GM21529 (cell line): ENCODE data around the gene LMO1.

ENCODE experiments used
- ATAC-seq: cut with Tn5 transposase; IDR thresholded peaks from one replicate; pipeline ENCODE4 v1.9.1; 2021; ENCODE audit not compliant: unreplicated experiment

The LMO1 gene

GRCh38 chr11:8266246-8267241 is 2.9 kb upstream of the LMO1 start:
- ATAC-seq: no peak

- no peak for ATAC-seq
Observed at GRCh38 chr11:8265681-8266241, 2.1 kb upstream of the LMO1 start.

DNA sequence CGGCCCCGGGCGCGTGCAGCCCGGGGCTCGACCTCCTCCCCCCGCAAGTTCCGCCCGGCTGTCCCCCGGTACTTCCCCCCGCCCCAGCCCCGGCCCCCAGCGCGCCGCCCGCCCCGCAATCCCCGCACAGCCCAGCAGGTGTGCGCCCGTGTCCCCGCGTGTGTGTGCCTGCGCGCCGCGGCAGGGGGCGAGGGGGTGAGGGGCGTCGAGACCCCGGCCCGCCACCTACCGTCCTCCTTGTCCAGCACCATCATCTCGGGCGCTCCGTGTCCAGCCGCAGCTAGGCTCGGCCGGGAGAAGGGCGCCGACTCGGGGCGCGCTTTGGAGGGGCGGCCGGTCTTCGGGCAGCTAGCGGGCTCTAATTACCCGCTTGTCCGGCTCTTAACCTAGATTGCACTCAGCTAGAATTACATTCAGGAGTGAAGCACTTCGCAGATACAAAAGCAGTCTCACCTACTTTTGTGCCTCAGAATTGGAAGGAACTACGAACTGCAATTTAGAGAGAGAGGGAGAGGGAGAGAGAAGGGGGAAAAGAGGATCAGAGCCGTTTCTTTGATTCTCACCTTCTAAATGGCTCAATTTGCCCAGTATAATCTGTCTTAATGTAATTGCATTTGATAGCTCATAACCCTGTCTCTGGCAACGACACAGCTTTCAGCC is 439 bp downstream of the LMO1 start:
- no peak for ATAC-seq

DNA sequence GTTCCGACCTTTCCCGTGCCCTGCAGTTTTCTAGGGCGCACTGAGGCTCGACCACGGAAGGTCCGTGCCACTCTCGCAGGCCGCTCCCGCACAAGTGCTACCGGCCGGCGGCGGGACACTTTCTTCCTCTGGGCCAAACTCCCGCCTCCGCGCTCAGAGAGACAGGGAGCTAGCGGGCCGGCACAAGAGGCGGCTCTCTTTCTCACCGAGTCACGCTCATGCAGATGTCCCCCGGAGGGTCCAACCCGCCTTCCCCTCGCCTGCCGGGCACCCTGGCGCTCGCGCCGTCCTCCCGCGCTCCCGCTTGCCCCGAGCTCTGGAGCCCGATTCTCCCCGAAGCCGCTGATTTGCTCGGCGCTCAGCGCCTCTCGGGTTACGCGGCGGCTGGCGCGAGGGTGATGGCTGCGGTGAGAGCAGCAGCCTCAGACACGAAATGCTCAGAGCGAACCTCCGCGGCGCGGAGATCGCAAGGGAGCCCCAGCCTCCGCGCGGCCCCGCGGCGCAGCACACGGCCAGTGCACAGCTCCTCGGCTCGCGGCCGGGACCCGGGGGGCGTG is 1.0 kb downstream of the LMO1 start:
- no peak for ATAC-seq

- no peak for ATAC-seq
Observed at GRCh38 chr11:8261921-8262551, 1.6 kb downstream of the LMO1 start.

GRCh38 chr11:8261291-8261690 is 2.4 kb downstream of the LMO1 start:
- no peak for ATAC-seq

DNA sequence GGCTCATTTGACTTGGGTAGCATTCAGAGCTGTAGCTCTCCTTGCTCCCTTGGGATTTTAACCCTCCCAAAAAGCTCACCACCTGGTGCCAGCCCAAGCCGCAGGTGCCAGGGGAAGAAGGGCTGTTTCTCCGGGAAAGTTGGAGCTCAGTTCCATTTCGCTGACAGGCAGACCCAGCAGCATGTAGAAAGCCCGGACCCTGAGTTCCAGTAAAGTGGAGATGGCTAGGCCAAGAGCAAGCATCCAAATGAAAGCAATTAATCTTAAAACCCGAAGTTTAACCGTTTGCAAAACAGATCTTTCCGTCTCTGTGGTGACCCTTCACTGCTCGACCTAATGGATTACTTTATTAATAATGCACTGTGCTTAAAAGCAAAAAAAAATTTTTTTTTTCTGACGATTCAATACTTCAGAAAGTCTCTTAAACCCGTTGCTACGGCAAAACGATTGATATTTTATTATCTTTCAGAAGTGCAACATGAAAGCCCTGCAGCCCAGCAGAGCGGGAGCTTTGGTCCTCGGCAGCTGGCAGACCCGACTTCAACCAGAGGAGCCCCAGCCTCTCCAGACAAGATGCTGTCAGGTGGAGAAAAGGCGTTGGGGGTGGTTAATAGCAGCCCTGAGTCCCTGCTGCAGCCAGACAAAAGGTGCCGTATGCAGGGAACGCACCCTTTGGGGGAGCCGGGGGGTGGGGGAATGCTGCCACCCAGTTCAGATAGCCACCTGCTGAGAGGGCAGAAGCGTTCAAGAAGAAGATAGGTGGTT is 3.3 kb downstream of the LMO1 start:
- ATAC-seq: no peak

DNA sequence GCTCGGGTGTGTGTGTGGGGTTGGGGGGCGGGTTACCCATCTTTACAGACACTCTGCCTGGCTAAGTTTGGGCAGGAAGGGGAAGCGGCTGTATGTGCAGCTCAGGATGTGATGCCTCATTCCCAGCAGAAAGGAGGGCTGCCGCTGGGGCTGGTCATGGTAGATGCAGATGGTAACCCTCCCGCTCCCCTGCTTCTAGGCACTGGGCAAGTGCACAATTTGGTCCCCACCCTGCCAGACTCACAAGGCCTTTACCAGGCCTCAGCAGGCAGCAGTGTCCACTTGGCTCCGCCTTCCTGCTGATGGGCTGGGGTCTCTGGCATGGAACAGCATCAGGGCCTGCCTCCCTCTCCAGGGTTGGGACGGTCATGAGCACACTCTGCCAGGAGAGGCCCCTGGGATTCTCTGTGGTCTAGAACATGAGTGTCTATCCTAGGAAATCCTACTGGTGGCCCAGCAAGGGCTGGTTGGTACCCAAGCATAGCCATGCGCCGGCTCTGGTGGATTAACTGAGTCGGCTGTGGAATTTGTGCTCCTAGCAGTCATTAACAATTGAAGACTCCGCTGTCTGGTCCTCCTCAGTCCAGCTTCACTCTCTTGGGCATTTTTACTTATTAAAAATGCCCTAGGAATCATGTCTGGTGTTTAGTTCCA is 4.2 kb downstream of the LMO1 start:
- no peak for ATAC-seq

- ATAC-seq: no peak
Observed at GRCh38 chr11:8258784-8259183, 4.9 kb downstream of the LMO1 start.

GRCh38 chr11:8258289-8258688 is 5.4 kb downstream of the LMO1 start:
- no peak for ATAC-seq

- no peak for ATAC-seq
Observed at GRCh38 chr11:8257003-8257664, 6.5 kb downstream of the LMO1 start.

GRCh38 chr11:8256271-8257002 is 7.2 kb downstream of the LMO1 start:
- no peak for ATAC-seq

GRCh38 chr11:8253566-8253965 is 10.1 kb downstream of the LMO1 start:
- no peak for ATAC-seq

DNA sequence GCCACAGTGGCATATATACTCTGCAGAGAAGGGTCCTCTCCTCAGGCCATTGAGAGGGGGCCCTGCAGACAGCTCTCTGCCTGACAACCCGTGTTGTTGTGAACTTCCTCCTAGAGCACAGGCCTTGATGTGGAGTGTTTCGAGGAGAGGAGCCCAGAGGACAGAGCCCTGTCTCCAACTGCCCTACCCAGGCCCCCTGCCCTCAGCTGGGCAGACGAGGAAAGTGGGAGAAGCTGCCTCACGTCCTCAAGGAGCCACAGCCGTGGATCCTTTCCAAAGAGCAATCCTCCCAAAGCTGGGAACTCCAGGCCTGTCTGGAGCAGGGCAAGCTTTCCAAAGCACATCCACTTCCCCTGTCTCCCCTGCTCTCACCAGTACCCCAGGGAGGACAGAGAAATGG is 10.7 kb downstream of the LMO1 start:
- ATAC-seq: no peak

DNA sequence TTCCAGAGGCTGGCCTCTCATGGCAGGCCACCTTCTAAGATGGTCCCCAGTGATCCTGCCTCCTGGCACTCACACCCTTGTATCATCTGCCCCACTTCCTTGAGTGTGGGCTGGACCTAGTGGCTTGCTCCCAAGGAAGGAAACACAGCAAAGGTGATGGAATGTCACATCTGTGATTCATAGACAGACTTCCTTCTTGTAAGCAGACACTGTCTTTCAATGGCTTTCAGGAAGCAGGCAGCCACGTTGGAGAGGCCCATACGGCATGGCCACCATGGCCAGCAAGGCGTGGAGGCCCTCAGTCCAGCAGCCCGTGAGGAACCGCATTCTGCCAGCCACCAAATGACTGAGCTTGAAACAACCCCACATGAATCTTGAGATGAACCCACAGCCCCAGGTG is 11.3 kb downstream of the LMO1 start:
- no peak for ATAC-seq

GRCh38 chr11:8251616-8252295 is 11.9 kb downstream of the LMO1 start:
- no peak for ATAC-seq

DNA sequence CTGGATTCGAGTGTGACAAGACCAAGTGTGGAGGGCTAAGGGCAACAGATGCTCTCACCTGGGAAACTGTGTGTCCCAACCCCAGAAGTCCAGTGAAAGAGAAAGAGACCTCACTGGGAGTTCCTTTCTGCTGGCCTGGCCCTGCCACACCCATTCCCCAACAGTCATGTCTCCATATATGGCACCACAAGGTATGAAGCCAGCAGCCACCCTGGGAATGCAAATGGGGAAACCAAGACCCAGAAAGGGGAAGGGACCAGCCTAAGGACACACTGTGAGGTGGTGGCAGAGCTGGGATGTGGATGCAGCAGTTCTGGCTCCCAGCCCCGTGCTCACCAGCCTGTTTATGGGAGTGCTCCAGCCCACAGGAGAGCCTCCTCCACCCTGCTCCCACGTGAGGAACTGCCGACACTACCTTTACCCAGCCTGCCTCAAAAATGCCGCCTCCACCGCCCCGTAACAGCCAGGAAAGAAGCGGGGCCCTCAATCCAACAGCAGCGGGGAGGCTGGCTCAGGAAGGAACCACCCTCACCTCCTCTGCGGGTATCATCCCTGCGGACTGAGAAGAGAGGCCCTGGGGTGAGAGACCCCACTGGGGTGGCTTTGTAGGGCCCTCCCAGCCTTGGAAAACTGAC is 12.6 kb downstream of the LMO1 start:
- ATAC-seq: no peak

- no peak for ATAC-seq
Observed at GRCh38 chr11:8250434-8250833, 13.2 kb downstream of the LMO1 start.
